Activated CD4-positive, alpha-beta T cell treated with anti-CD3 and anti-CD28 coated beads for 1 hour (primary cell): ENCODE data around the gene TNFRSF12A.
"Not testable (repeated sequence)": the region's sequence is repeated elsewhere in the genome, so short reads cannot be mapped to it uniquely, and the experiment has no call there.

Source experiments
- DNase-seq: peaks from one replicate; pipeline ENCODE4 v3.0.0-alpha.2; 2020

The TNFRSF12A gene

DNA sequence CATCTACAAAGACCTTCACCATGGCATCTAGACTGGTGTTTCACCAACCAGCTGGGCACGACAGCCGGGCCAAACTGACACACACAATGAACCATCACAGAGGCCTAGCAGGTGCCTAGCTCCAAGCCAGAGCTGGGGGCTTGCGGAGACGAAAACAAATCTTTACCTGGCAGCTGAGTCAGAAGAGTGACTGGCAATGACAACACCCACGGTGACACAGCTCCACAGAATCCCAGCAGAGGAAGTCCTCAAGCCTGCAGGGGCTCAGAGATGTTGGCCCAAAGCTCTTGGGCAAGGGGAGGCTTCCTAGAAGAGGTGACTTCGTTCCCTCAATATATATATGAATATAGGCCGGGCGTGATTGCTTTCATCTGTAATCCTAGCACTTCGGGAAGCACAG is 31.3 kb downstream of the TNFRSF12A start:
- no peak for DNase-seq

DNA sequence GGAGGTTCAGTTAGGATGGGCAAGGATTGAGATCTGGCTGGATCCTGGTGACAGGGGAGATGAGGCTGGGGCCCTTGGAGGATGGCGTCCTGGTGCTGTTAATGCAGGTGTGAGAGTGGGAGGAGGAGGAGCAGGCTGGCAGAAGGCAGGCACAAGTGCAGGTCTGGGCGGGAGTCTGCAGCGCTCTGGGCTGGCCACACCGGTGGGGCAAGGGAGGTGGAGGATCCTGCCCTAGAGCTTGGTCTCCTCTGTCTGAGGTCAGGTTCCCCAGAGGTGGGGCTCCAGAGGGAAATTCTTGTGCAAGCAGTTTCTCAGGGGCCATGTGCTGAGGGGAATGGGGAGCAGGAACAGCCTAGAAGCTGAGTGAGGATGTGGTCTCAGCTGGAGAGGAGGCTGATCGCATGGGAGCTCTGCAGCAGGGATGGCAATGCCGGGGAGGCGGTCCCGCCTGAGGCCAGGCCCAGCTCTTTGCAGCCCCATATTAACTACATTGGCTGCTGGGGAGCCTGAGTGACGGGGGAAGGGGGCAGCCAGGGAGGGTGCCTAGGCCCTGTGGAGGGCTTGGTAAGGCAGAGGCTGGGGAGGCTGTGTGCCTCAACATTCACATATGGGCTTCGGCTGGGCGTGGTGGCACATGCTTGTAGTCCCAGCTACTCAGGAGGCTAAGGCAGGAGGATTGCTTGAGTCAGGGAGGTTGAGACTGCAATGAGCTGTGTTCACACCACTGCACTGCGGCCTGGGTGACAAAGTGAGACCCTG is 32.6 kb downstream of the TNFRSF12A start:
- DNase-seq, result not testable (repeated sequence)

DNA sequence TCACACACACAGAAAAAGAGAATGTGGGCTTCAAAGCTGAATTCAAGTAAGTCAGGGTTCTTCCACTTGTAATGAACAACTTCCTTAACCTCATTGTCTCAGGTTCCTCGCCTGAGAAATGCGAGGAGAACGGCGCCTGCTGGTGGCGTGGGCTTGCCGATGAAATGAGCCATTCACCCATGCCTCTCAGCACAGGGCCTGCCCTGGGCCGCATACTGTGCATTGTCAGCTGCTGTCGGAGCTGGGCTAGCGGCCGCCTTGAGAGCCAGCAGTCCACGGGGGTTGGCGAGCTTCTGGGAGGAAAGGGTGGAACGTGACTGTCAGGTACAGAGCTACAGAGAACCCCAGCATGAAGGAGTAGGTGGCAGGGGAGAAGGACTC is 33.2 kb downstream of the TNFRSF12A start:
- not testable (repeated sequence) for DNase-seq

DNA sequence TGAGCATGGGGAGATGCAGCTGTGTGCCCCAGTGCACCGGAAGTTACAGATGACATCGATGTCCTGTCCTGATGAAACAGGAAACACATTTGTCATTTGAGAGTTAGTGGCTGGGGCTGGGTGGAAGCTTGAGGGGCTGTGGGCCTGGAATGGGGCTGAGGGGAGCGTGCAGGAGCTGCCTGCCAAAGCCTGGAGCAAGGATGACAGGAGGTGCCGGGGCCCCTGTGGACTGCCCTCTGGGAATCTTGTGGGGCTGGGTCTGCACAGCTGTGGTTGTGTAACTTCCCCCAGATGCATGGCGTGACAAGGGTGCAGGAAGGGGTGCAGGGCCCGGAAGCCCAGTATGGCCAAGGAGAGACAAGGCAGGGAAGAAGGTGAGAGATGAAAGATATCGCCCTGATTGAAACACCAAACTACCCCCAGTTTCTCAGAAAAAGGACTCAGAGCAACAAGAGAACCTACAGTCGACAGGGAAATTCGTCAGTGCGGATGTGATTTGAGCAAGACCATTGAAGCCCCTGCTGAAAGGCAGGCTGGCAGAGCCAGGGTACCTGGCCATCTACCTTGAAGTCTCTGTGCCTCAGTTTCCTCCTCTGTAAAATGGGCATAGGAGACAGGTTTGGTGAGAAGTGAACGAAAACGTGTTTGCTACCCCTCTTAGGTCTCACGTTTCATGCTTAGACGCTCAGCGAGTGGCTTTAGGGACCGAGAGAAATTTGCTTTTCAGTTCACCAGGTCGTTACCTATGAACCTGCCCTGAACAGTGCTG is 35.0 kb downstream of the TNFRSF12A start:
- no peak for DNase-seq

DNA sequence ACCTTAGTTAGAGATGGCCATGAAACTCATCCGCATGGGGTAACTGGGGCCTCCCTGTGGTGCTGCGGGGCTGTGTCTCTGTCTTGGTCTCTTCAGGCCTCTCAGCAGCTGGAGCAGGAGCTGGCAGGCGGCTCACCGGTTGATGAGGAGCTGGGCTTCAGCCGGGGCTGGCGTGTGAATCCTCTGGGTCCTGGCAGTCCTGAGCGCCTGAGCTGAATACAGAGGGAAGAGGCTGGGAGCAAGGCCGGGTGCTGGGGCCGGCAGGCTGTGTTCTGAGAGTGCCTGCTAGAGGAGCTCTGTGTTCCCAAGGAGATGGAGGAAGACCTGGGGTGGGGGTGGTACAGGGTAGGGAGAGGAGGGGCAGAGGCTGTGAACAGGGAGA is 35.6 kb downstream of the TNFRSF12A start:
- DNase-seq, result not testable (repeated sequence)

DNA sequence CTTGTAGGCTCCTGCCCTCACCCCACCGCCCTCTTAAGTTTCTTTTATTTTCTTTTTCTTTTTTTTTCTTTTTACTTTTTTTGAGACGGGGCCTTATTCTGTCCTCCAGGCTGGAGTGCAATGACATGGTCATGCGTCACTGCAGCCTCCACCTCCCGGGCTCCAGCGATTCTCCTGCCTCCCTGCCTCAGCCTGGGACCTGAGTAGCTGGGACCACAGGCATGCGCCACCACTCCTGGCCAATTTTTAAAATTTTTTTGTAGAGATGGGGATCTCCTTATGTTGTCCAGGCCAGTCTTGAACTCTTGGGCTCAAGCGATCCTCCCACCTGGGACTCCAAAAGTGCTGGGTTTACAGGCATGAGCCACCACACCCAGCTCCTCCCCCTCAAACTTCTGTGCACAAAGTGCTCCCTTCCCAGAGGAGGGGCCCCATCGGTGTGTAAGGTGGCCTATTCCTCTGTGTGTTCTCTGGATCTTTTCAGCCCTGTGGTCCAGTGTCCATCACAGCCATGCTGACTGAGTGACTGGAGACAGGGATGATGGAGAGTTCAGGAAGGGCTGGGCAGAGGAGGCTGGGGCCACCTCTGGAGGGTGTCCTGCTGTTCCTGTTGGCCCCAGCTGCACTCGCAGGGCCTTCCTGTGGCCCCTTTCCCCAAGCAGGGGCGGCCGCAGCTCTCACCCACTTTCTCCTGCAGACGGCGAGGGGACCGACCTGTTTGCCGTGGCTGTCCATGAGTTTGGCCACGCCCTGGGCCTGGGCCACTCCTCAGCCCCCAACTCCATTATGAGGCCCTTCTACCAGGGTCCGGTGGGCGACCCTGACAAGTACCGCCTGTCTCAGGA is 36.4 kb downstream of the TNFRSF12A start:
- no peak for DNase-seq

DNA sequence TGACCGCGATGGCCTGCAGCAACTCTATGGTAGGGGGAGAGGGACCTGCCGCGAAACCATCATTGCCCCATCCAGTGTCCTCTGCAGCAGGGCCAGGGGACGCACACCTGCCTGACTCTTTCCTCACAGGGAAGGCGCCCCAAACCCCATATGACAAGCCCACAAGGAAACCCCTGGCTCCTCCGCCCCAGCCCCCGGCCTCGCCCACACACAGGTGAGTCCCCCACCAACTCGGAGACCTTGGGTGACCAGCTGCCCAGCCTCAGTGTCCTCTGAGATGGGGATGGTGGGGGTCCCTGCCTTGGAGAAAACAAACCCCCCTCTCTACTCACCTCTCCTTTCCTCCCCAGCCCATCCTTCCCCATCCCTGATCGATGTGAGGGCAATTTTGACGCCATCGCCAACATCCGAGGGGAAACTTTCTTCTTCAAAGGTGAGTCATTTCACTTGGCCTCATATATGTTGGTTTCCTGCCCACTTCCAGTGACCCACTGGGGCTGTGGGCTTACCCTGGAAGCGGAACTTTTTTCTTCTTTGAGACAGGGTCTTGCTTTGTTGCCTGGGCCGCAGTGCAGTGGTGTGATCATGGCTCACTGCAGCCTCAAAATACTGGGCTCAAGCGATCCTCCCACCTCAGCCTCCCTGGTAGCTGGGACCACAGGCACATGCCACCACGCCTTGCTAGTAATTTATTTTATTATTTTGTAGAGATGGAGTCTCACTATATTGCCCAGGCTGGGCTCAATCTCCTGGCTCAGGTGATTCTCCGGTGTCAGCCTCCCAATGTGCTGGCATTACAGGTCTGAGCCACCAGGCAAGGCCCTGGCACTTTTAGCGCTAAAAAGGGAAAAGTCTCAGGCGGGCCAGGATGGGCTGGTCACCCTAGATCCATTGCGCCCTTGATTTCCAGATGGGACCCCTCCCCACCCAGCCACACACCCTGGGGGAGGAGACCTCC is 37.3 kb downstream of the TNFRSF12A start:
- DNase-seq, result no peak

DNA sequence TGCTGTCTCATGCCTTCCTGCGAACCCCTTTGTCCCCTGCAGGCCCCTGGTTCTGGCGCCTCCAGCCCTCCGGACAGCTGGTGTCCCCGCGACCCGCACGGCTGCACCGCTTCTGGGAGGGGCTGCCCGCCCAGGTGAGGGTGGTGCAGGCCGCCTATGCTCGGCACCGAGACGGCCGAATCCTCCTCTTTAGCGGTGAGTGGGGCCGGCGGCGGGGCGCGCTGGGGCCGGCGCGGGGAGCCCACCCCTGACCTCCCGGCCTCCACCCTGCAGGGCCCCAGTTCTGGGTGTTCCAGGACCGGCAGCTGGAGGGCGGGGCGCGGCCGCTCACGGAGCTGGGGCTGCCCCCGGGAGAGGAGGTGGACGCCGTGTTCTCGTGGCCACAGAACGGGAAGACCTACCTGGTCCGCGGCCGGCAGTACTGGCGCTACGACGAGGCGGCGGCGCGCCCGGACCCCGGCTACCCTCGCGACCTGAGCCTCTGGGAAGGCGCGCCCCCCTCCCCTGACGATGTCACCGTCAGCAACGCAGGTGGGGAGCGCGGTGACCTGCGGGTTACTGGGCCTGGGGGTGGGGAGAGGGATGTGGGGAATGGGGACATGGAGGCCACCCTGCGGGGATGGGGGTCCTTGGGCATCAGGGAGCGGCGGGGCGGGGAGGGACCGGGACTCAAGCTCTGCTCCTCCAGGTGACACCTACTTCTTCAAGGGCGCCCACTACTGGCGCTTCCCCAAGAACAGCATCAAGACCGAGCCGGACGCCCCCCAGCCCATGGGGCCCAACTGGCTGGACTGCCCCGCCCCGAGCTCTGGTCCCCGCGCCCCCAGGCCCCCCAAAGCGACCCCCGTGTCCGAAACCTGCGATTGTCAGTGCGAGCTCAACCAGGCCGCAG is 38.2 kb downstream of the TNFRSF12A start:
- no peak for DNase-seq

DNA sequence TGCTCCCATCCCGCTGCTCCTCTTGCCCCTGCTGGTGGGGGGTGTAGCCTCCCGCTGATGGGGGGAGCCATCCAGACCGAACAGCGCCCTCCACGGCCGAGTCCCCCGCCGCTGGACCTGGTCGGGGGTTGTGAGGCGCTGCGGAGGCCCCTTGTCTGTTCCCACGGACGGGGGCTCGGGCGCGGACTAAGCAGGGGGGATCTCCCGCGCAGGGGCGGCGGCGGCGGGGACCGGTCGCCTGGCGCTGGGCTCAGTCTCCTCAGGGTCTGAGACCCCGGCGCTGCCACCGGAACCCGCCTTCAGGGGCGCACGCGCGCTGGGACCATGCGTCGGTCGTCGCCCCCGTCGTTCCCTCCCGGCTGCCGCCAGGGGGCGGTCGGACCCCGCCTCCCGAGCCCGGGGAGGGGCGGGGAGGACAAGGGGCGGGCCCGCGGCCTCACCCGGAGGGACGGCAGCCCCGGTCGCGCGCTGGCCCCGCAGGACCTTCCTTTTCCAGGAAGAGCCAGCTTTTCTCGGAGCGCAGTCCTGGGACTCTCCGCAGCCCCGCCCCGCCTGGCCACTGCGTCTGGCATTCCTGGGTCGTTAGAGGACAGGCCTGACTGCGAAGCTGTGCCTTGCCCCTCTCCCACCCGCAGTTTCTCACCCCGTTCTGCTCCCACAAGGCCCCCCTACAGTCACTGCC is 39.0 kb downstream of the TNFRSF12A start:
- DNase-seq, result peak; percentile 83

DNA sequence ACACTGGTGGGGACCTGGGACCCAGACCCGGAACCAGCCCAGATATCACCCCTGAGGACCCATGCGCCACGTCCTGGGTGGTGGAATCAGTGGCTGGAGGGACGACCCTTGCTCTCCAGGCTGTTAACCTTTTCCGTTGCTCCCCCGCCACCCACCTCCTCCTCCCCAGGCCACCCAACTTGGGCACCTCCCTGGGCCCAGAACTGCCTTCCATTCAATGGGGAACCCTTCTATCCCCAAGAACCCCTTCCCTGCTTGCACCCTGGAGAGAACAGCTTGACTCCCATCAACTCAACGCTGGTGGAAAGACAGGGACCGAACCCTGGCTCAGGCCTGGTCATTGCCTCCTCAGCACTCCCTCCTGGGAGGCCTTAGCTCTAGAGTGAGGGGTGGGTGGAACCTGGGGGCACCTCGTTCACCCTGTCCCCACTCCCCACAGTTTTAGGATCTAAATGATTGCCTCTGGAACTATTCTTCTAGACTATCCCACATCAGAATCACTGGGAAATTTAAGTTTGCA is 39.6 kb downstream of the TNFRSF12A start:
- no peak for DNase-seq

DNA sequence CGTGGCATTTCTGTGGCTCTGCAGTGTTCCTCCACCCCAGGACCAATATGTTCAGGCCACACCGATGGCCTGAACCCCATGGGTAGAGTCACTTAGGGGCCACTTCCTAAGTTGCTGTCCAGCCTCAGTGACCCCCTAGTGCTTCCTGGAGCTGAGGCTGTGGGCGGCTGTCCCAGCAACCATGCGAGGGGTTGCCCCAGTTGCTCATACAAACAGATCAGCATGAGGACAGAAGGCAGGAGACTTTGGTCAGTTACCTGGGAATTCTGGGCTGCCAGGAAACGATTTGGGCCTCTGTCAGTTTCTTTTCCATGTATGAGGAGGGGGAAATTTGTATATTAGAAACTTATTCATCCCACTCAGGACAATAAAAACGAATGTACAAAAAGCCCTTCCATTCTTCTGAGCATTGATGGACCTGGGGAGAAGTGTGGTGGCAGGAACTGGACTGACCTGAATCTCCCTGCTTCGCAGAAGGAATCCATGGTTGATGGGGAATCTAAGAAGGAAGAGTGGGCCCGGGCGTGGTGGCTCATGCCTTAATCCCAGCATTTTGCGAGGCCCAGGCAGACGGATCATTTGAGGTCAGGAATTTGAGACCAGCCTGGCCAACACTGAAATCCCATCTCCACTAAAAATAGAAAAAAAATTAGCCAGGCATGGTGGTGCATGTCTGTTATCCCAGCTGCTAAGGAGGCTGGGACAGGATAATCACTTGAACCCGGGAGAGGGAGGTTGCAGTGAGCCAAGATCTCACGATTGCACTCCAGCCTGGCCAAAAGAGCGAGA is 40.4 kb downstream of the TNFRSF12A start:
- no peak for DNase-seq

DNA sequence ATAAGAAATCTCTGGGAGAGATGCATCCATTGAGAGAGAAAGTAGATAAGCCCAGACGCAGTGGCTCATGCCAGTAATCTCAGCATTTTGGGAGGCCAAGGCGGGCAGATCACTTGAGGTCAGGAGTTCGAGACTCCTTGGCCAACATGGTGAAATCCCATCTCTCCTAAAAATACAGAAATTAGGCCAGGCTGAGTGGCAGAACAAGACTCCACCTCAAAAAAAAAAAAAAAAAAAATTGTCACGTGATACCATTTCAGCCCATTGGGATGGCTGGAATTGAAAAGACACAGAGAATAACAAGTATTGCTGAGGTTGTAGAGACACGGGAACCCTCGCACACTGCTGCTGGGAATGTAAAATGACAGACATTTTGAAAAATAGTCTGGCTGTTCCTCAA is 42.4 kb downstream of the TNFRSF12A start:
- DNase-seq, result no peak

DNA sequence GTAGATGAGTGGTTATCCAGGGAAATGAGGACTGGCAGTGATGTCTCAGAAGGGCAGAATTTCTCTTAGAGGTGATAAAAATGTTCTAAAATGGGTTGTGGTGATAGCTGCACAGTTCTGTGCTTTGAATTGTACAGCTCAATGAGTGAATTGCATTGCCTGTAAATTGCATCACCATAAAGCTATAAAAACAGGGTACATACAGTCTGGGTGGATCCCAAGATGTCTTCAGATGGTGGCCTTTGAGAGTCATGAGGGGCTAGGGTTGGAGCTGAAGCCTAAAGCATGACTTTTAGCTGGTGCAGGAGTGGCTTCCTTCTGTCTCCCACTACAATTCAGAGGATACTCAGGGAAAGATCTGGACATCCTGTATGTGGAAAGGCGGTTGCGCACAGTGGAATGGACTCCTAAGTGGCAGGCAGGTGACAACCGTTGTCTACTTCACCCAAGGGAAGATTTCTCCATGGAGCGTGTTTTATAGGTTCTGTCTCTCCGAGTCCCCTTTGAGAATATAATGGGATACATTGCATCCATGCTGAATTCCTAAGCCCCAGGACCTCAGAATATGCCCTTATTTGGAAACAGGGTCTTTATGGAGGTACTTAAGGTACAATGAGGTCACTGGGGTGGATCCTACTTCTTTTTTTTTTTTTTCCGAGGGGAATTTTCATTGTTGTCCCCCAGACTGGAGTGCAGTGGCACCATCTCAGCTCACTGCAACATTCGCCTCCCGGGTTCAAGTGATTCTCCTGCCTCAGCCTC is 43.6 kb downstream of the TNFRSF12A start:
- no peak for DNase-seq

DNA sequence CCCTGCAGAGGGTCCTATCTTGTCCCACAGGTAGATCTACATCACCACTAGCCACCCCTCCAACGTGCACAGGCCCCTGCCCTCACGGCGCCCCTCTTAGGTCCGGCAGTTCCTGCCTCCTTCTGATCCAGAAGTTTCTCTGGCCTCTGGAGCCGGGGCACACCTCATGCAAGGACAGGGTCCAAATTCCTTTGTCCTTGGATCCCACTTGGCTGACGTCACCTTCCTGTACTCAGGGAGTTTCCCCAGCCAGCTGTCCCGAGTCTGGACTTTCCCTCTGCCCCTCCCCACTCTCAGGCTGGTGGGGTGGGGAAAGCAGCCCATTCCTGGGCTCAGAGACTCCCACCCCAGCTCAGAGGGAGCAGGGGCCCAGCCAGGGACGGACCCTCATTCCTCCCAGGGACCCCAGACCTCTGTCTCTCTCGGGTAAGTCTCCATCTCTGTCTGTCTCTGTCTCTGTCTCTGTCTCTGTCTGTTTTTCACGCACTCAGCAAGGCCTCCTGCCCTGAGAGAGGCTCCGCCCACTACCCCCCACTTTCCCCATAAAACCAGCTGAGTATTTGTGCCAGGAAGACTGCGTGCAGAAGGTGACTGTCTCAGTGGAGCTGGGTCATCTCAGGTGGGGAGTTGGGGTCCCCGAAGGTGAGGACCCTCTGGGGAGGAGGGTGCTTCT is 45.0 kb downstream of the TNFRSF12A start, which contains the start of gene IL32:
IL32 (plus strand) TSS at position 572 of the 673 bp plus-strand sequence. CDS start 172 bp downstream, outside the sequence.
- no peak for DNase-seq

DNA sequence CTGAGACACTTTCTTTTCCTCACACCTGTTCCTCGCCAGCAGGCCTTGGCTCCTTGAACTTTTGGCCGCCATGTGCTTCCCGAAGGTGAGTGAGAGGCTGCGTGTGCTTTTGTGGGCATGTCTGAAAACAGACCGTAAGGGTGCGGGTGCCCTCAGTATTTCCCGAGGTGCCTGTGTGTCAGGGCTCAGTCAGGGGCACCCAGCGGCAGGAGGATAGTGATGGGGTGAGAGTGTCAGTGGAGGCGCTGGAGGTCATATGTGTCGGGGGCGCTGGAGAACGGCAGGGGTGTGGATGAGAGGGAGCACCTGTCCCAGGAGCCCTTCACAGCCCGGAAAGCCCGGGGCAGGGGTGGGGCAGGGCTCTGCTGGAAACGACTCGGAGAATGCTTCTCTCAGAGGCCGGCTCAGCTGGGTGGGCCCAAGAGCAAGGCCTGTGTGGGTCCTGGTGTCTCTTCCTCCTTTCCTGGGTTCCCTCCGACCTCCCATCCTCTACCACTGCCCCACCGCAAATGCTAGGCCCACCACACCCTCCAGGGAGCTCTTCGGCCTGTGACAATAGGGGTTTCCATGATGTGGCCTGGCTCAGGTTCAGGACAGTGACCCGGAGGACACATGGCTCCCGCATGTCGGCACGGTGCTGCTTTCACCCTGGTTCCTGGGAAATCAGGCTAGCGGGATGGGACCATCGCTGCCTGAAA is 45.7 kb downstream of the TNFRSF12A start:
- no peak for DNase-seq

DNA sequence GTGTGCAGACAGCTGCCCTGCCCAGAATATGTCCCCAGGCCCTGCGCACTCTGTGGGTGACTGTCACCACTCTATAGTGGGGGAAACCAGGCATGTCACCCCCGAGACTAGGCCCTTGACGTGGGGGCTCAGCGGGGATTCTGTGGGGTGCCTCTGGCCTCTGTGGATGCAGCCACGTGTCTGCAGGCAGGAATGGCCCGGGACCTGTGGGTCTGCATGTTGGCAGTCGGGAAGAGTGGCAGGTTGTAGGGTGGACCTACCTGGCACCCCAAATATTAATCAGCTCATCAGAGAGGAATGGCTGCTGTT is 46.2 kb downstream of the TNFRSF12A start:
- no peak for DNase-seq

DNA sequence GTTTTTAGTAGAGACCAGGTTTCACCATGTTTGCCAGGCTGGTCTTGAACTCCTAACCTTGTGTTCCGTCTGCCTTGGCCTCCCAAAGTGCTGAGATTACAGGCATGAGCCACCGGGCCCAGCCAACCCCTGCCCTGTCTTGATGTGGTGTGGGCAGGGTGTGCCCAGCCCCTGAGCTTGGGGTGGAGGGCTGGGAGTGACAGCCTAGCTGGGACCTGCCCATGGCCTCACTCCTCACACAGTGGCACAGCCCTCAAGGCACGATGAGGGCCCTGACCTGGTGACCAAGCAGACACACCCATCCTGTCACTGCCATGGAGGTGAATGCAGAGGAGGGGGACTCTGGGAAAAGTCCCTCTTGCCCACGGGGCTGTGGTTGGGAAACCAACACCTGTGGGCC is 48.3 kb downstream of the TNFRSF12A start:
- DNase-seq, result no peak

DNA sequence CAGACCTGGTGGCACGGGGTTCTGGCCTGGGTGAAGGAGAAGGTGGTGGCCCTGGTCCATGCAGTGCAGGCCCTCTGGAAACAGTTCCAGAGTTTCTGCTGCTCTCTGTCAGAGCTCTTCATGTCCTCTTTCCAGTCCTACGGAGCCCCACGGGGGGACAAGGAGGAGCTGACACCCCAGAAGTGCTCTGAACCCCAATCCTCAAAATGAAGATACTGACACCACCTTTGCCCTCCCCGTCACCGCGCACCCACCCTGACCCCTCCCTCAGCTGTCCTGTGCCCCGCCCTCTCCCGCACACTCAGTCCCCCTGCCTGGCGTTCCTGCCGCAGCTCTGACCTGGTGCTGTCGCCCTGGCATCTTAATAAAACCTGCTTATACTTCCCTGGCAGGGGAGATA is 49.0 kb downstream of the TNFRSF12A start:
- not testable (repeated sequence) for DNase-seq
